NCI-H345 treated with DMSO at 0.1 percent for 48 hours (cell line): ENCODE results near the gene PPM1J.
A peak's percentile ranks its signal among the peaks of the same experiment; 100 is the strongest.
"Not testable (repeated sequence)": the region's sequence is repeated elsewhere in the genome, so short reads cannot be mapped to it uniquely, and the experiment has no call there.

Experiments
- DNase-seq: peaks from one replicate; lab custom pipeline; 2025; ENCODE audit not compliant: unreplicated experiment; lab: John Stamatoyannopoulos, UW

The PPM1J gene

DNA sequence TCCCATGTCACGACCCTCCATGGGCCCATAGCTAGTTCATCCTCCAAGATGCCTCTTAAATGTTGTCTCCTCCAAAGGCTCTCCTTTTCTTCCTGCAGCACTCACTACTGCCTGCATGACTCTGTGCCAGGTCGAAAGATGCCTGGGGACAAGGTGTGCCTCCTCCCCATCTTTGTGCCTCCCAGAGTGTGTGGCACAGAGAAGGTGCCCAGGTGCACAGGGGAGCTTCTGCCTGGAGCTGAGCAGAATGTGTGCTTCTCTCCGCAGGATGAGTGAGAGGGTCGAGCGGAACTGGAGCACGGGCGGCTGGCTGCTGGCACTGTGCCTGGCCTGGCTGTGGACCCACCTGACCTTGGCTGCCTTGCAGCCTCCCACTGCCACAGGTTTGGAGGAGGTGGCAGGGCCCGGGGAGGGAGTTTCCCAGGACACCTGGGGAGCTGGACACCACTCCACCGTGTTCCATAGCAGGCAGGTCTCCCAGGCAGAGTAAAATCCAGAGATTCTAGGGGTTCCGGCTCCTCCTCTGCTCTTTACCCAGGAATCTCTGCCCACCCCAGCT lies 6.9 kb upstream of the PPM1J start:
- DNase-seq, result no peak

DNA sequence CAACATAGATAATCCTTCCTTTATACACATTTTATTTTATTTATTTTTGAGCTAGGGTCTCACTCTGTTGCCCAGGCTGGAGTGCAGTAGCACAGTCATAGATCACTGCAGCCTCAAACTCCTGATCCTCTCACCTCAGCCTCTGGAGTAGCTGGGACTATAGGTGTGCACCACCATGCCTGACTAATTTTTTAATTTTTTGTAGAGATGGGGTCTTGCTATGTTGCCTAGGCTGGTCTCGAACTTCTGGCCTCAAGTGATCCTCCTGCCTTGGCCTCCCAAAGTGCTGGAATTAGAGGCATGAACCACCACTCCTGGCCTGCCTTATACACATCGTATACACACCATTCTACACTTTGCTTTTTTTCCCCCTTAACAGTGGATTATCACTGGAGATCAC lies 6.2 kb upstream of the PPM1J start:
- DNase-seq, result not testable (repeated sequence)

DNA sequence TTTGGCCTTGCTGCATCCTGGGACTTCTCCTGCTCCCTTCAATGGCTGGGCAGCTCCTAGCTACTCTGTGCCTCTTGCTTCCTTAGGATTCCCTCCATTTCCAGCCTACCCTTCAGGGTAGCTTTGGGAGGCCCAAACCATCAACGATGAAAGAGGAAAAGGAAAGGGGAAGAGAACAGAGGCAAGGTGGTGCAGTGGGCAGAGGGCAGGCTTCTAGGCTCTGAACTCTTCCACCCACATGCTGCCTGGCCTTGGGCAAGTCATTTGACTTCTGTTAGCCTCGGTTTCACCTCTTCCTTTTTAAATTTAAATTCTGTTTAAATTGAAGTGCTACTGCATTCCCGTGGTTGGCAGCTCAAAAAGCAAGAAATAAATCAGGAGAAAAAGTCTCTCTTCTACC lies 5.7 kb upstream of the PPM1J start:
- no peak for DNase-seq

DNA sequence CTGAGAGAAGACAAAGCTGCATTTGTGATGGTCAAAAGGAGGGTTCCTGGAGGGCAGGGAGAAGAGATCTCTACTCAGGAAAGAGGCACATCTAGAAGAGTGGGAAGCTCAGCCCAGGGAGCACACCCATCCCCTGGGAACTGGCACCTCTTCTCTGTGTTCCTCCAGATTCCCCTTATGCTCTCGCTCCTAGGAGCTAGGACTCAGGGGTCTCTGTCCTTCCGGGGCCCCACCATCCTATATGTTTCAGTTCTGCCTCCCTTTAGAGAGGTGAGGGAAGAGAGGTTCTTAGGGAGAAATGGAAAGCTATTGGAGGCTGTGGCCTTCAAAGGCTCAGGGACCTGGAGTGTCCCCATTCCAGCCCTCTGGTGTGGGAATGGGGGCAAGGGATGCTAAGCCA lies 4.6 kb upstream of the PPM1J start:
- DNase-seq, result no peak

DNA sequence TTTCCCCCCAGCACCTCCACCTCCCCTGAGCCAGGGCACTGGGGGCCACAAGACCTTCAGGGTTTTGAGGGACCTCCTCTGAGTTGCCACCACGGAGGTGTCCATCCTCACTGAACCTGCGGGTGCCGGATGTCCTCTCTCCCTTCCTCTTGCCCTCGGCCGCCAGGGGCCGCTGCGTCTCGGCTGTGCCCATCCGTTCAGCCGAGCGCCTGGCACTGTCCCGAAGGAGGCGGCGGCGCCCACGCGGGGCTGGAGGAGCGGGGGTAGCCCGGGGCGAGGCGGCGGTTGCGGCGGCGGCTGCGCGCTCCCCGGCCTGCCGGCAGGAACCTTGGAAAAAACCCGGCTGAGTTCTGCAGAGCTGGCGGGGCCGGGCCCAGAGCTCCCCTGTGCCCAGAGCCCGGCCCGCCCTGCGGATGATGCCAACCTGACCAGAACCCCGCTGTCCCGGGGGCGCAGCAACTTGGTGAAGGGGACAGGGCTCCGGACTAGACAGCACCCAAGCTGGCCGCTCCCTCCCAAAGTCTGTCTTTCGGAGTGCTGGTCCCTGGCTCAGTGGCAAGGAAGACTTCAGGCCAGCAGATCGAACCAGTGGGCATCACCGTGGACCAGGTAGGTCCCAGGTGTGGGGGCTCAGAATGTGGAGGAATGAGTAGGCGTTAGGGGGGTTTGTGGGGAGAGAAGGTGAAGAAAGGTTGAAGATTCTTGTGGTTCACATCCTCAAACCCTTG lies 3.7 kb upstream of the PPM1J start:
- peak; percentile 43 for DNase-seq

DNA sequence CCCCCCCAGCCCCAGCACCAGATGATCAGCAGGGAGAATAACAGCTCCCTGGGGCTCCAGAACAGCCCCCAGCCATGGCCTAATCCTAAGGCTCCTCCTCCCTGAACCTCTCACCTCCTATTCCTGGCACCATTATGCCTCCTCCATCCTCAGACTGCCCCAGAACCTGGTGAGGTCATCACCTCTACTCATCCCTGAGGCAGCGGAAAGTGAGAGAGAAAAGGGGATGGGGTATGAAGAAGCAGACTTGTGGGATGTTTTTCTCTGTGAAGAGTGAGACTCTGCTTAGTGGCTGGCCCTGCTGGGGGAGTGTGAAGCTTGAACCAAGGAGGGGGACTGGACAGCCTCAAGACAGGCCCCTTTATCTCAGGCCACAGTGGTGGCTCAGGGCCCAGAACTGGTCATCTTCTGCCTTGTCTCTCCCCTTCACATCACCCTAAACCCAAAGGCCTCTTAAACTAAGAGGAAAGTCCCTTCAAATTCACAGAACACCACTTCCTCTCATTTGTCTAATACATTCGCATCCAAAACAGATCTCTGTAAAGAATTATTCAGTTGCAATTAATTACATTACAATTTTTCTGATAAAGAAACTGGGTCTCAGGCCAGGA lies 2.2 kb upstream of the PPM1J start:
- no peak for DNase-seq

DNA sequence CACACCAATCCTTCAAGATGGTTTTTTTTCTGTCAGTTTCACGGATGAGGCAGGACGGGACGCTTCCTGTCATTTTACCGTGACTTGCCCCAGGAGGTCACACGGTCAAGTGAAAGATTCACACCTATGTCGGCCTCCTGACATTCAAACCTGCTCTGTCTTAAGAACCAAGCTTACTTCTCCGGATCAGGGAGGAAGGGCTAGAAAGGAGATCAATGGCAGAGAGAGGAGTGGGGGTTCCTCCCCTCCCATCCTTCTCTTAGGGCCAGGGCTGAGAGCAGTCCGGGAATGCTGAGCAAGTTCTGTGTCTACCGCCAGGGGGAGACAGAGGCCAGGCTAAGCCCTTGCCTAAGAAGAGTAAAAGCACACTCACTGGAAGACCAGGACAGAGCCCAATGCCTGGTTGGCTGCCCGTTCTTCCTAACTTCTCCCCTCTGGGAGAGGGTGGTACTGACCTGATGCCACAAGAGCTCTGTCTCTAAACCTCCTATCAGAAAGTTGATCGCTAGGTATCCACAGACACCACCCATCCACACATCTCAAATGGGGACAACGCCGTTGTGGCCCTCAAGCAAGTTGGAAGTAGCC lies 1.1 kb upstream of the PPM1J start:
- DNase-seq, result peak; percentile 77

DNA sequence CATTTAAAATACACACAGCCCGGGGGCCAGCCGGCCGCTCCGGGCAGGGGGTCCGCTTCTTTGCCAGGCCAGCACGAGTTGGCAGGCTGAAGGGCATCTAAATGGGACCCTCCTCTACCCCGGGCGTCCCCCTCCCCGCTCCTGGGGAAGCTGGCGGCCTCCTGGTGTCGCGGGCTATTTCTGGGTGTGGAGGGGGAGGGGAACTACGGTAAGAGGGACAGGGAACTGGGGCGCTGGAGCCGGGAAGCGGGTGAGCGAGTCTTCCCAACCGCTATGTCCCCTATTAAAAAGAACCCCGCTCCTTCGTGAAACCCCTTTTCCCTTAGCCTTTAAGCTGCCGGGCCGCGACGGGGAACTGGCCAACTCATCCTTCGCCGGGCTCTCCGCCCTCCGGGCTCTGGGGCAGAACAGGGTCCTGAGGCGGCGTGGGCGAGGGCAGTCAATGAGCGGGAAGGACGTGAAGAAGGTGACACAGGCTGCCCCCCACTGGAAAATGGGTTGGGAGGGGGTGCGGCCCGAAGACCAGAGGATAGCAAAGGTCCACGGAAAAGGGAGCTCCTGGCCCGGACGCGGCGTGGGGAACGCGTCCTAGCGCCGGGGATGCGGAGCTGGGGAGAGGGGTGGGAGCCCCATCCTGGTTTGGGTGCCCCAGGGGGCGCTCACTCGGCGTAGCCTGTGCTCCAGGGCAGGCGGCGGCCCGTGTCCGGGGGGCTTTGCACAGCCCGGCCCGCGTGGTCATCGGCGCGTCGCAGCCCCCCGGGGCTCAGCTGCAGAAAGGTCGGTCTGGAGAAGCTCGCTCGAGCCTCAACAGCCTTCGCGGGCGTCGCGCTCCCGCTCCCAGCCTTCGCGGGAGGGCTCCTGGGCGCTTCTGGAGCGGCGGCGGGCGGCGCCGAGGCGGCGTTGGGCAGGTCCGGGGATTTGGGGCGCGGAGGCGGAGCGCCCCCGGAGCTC lies 544 bp downstream of the PPM1J start:
- DNase-seq, result no peak

DNA sequence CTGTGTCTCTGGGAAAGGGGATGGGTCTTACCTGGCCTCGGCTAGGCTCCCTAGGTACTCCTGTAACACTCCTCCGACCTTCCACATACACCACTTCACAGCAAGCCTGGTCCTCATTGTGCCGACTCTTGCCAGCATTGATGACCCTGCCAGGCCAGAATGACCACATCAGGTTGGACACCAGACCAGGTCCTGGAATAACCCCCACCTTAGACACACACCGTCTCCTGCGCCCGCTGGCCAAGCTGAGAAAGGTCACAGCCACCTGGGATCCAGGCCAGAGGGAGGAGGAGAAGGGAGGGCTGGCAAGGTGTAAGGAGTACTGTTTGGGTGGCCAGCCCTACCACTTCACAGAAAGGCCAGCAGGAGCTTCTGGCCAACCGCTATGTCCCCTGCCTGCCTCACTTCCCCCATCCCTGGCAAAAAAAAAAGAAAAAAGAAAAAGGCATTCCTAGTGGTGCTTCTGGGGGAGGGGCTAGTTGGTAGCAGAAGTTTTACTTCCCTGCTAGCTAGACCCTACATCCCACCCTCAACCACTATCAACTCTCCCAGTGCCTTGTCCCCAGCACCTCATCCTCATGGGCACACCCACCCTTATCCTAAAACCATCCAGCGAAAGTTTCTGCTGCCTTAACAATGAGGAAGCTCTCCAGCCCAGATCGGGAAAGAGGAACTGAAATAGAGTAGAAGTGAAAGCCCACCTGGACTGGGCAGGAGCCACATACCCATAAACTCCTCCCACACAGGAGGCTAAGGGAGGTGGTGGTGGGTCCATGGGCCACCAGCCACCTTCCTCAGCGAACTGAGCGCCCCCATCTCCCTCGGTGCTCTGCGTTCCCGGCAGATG lies 1.4 kb downstream of the PPM1J start:
- DNase-seq, result no peak

DNA sequence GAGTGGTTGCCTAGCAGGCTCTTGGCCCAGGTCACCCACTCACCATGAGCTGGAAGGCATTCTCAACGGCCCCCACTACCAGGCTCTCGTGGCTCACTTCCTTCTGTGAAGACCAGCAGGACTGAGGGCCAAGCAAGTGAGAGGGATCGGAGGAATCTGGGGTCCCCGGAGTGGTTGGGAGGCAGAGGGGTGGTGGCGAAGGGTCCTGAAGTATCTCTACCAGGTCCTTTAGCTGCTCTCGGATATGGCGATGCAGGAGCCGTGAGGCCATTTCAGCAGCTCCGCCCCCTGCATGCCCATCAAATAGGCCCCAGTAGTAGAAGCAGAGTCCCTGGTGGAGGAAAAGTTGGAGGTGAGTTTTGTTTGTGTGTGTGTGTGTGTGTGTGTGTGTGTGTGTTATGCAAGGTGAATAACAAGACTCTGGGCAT lies 2.4 kb downstream of the PPM1J start:
- no peak for DNase-seq

DNA sequence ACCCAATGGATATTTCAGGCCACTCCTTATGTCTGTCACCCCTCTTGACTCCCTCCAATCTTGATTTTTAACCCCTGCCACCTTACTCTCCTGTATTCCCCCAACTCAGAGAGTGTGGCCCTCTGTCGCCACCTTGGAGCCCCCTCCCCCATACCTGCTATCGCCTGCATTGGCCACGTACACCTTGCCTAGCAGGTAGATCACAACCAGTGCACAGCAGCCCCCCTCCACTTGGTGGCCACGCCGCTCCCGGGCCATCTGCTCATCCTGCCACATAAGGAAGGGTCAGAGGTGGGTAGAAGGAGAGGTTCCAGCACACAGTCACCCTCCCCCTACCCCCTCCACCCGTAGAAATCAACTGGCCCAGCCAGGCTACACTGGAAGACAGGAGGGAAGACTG lies 2.9 kb downstream of the PPM1J start:
- no peak for DNase-seq

DNA sequence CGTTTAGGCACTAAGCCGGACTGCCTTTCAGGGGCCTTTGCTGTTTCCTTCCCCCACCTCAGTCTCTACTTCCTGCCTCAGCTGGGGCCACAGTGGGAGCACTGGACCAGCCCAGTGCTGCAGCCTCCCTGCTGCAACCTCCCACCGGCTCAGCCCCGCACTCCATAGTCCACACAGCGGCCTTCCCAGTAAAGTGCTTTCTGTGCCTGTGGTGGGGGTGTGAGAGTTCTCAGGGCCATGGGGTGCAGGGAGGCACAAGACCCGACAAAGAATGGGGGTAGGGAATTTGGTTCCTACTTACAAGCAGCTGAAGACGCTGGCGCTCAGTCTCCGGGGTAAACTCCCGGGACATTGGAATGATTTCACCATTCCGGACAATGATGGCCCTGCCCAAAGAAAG lies 3.5 kb downstream of the PPM1J start:
- DNase-seq, result no peak

DNA sequence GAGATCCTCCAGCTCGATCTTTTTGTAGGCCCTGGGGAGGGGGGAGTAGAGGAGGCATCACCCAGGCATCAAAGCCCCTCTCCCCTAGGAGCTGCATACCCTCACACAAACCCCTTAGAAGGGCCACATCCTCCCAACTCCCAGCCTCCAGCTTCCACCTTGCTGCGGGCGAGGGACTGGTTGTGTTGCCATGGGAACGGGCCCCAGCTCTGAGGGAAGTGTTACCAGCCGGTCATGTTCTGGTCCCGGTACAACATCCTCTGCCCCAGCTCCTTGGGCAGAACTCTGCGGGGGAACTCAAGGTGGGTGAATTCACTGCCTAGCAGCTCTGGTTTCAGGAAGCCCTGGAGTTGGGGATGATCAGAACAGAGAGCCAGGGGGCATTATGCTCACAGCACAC lies 4.1 kb downstream of the PPM1J start:
- DNase-seq, result no peak

DNA sequence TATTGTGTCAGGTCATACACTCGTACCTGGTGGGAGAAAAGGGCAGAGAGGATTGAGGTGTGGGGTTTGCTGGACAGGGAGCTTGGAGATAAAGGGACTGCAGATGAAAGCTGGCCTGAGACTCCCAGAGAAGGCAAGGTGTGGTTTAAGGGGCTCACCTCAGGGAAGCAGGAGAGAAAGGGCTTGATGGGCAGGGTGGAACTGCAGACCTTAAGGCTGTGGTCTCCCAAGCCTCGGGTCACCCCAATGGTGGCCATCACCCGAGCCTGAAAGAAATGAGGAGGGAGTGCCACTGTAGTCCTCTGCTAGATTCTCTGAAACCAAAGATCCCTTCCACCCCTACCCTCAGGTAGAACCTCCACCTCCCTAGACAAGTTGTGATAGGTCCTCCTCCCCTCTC lies 4.5 kb downstream of the PPM1J start:
- DNase-seq, result no peak

DNA sequence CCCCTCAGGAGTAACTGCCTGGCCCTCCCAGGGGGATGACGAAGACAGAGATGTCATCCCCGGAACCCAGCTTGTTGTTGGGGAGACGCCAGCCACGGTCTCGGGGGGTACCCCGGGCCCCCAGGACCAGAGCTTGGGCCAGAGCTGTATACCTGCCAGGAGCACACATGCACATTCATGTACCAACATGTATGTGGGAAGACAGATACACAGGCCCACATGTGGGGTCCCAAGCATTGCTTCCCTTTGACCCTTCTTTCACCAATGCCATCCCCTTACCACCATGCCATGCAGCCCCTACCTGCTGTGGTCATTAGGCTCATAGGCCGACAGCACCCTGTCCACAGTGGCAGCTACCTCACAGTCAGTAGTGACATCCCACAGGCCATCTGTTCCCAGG lies 5.0 kb downstream of the PPM1J start:
- DNase-seq, result no peak

DNA sequence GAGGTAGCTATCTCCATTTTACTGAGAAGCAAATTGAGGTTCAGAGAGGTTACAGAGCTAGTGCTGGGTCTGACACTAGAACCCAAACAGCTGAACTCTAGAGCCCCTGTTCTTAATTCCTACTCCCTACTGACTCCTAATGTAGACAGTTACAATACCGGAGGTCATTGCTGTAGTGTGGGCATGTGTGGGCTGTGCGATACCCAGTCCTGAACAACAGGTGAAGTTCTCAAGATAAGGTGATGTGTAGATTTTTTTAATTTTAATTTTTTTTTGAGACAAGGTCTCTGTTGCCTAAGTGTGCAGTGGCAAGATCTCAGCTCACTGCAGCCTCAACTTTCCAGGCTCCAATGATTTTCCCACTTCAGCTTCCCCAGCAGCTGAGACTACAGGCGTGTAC lies 6.6 kb downstream of the PPM1J start:
- DNase-seq, result no peak

DNA sequence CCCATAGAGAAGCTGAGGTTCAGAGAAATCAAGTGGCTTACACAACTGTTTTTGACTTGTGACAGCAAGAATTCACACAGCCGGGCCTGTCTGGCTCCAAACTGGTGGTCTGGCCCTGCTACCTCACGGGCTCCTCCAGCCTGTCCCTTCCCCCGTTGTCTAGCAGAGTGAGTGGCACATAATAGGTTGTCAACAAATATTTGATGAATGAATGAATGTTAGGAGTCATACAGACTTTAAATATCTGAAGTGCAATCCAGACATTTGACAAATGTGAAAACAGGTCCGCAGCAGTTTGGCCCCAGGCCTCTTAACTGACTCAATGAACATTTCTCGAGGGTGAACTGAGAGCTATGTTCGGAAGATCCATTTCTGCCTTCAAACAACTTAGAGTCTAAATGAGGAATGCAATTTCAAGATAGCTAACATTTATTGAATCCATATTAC lies 7.1 kb downstream of the PPM1J start:
- no peak for DNase-seq

DNA sequence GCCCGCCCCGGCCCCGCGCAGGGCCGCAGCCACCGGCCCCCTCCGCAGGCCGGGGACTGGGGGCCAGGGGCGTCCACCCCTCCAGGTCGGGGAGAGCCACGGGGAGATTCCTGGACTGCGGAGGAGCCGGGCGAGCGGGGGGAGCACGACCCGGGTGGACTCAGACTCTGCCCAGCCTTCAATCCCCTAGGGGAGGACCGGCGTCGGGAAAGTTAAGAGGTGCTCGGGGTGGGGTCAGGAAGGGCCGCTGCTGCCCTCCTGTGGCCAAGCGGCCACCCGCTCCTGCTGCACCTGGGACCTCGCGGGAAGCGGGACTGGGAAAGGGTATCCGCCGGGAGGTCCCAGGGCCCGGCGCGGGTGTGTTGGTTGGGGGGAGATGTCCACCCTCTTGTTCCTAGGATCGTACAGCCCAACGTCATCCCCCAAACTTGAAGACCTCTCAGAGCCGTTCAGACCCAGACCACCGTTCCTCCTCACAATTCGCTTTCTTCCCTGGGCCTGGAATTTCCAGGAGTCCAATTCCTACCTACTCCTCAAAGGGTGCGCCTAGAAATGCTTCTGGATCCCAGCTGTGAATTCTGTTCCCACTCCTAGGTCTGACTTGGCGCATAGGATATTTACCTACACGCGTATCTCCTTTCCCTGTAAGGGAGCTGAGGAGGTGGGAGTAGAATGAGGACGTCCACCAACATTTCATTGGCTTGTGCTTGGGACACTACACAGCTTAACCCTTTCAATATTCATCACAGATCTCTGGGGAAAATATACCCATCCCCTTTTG lies 7.7 kb downstream of the PPM1J start:
- DNase-seq, result peak; percentile 65

DNA sequence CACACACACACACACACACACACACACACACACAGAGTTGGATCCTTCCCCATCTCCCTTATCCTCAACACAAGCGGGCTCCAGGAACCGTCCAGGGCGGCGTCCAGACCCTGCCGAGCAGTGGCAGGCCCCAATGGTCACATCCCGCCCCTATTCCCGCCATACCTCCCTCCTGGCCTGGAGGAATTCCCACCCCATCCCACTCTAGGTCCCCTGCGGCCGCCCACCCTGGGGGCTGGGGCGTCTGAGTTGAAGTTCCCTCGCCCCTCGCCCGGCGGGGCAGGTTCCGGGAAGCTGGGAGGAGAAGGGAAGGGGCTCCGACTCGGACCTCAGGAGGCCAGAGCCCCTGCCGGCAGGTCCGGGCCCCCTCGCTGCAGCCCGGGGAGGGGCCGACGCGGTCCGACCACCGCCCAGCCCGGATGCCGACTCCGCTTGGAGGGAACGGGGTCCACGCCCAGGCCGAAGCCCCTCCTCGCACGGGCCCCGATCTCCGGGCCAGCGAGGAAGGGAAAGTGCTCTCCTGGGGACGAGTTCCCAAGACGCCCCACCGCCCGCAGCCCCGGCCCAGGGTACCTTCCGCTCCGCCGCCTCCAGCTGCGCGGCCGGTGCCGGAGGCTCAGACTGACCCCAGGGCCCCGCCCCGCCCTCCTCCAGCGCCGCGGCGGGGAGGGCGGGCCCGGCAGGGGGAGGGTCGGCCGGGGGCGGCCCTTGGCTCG lies 8.5 kb downstream of the PPM1J start, which contains the start of gene RHOC:
RHOC (minus strand) TSS at position 623 of the 716 bp plus-strand sequence. CDS start 3,328 bp downstream, outside the sequence.
- no peak for DNase-seq
